IMR-90 (cell line): Measurements from ENCODE around the gene SRSF3. TPM values are rescaled to one million over a fixed set of nuclear protein-coding genes. Genes with fewer than 3 reads are reported as not detected.

ENCODE experiments used
- ATAC-seq: fragments of 200-7000 bp; cut with Tn5 transposase; 2 replicates; pipeline ENCODE4 v1.9.1; 2020; ENCODE audit warnings: low read depth, mild to moderate bottlenecking, moderate library complexity
- BruUV-seq: library from RNA; stranded (reverse); fragments of 400-500 nt; replicated peaks from 2 replicates; lab custom pipeline; 2021; lab: Mats Ljungman, UMichigan
- CTCF ChIA-PET: fragments of 300-600 bp; formaldehyde crosslinking; extraction: SDS; loops from one replicate; lab custom pipeline; 2021; ENCODE audit warnings: antibody characterized with exemption; lab: Yijun Ruan, JAX
- POLR2A ChIA-PET: fragments of 300-600 bp; sonication (Branson Sonifier 250); formaldehyde crosslinking; loops from one replicate; lab custom pipeline; 2022; ENCODE audit warnings: antibody characterized with exemption; ENCODE audit not compliant: unreplicated experiment; lab: Charles Lee
- DNase-seq: peaks from one replicate; pipeline ENCODE4 v3.0.0; 2013
- H2AFZ ChIP-seq: replicated peaks from 2 replicates; pipeline ENCODE3; 2013; ENCODE audit warnings: low read length, mild to moderate bottlenecking; ENCODE audit not compliant: poor library complexity
- H2AK5ac ChIP-seq: 2 replicates; pipeline ENCODE4 v1.6.1; 2013; ENCODE audit warnings: low read depth, low read length, inconsistent platforms
- H2AK9ac ChIP-seq: replicated peaks from 2 replicates; pipeline ENCODE3; 2013; ENCODE audit warnings: mild to moderate bottlenecking, low read depth, low read length, moderate library complexity; ENCODE audit not compliant: poor library complexity
- H2BK120ac ChIP-seq: 2 replicates; pipeline ENCODE4 v1.6.1; 2013; ENCODE audit warnings: low read depth, low read length, inconsistent platforms
- H2BK15ac ChIP-seq: 3 replicates; pipeline ENCODE4 v1.6.1; 2013; ENCODE audit warnings: low read depth, low read length, inconsistent platforms
- H2BK20ac ChIP-seq: 2 replicates; pipeline ENCODE4 v1.6.1; 2013; ENCODE audit warnings: low read depth, mild to moderate bottlenecking, inconsistent platforms, low read length, moderate library complexity
- H2BK5ac ChIP-seq: 2 replicates; pipeline ENCODE4 v1.6.1; 2013; ENCODE audit warnings: mild to moderate bottlenecking, low read depth, low read length, inconsistent platforms; ENCODE audit not compliant: poor library complexity, severe bottlenecking
- H3K14ac ChIP-seq: replicated peaks from 2 replicates; pipeline ENCODE4 v1.6.1; 2013; ENCODE audit warnings: low read depth, low read length, inconsistent platforms
- H3K18ac ChIP-seq: 2 replicates; pipeline ENCODE4 v1.6.1; 2013; ENCODE audit warnings: low read depth, low read length, control low read depth
- H3K23ac ChIP-seq: 2 replicates; pipeline ENCODE4 v1.6.1; 2013; ENCODE audit warnings: low read depth, low read length, inconsistent platforms
- H3K27ac ChIP-seq: 2 replicates; pipeline ENCODE4 v1.5.1; 2013; ENCODE audit warnings: mild to moderate bottlenecking, control low read depth, low read length; ENCODE audit not compliant: insufficient read depth
- H3K27me3 ChIP-seq: 2 replicates; pipeline ENCODE4 v1.6.1; 2013; ENCODE audit warnings: low read length; ENCODE audit not compliant: control insufficient read depth, insufficient read depth
- H3K36me3 ChIP-seq: 2 replicates; pipeline ENCODE4 v1.6.1; 2013; ENCODE audit warnings: low read length, mixed read lengths; ENCODE audit not compliant: control insufficient read depth, insufficient read depth
- H3K4ac ChIP-seq: 2 replicates; pipeline ENCODE4 v1.6.1; 2013; ENCODE audit warnings: low read depth, low read length, inconsistent platforms
- H3K4me1 ChIP-seq: 2 replicates; pipeline ENCODE4 v1.6.1; 2013; ENCODE audit warnings: low read length, mixed read lengths; ENCODE audit not compliant: control insufficient read depth, insufficient read depth
- H3K4me2 ChIP-seq: 2 replicates; pipeline ENCODE4 v1.6.1; 2013; ENCODE audit warnings: low read depth, mild to moderate bottlenecking, control low read depth, low read length, moderate library complexity
- H3K4me3 ChIP-seq: 2 replicates; pipeline ENCODE4 v1.5.1; 2013; ENCODE audit warnings: low read depth, mild to moderate bottlenecking, control low read depth, low read length, moderate library complexity; ENCODE audit not compliant: insufficient read depth
- H3K56ac ChIP-seq: 2 replicates; pipeline ENCODE4 v1.6.1; 2013; ENCODE audit warnings: low read length, inconsistent platforms; ENCODE audit not compliant: insufficient read depth; ENCODE audit errors: extremely low read depth
- H3K79me1 ChIP-seq, 2 experiments: 2 replicates each; pipeline ENCODE4 v1.6.1; 2013; ENCODE audit warnings: low read length in 2 of 2, inconsistent platforms in 1 of 2, low read depth in 1 of 2
- H3K9ac ChIP-seq: 2 replicates; pipeline ENCODE4 v1.6.1; 2013; ENCODE audit warnings: low read depth, low read length, control low read depth
- H3K9me1 ChIP-seq: 2 replicates; pipeline ENCODE4 v1.6.1; 2013; ENCODE audit warnings: low read length, inconsistent platforms; ENCODE audit not compliant: insufficient read depth
- H3K9me3 ChIP-seq: 2 replicates; pipeline ENCODE4 v1.6.1; 2013; ENCODE audit warnings: low read length; ENCODE audit not compliant: control insufficient read depth, insufficient read depth
- H4K20me1 ChIP-seq: 2 replicates; pipeline ENCODE4 v1.6.1; 2013; ENCODE audit warnings: low read length, inconsistent platforms; ENCODE audit not compliant: insufficient read depth
- H4K5ac ChIP-seq: 2 replicates; pipeline ENCODE4 v1.6.1; 2013; ENCODE audit warnings: mild to moderate bottlenecking, low read depth, low read length, control low read depth
- H4K8ac ChIP-seq, 2 experiments: 2 replicates each; pipeline ENCODE4 v1.6.1; 2013; ENCODE audit warnings: low read depth in 2 of 2, low read length in 2 of 2, control low read depth in 1 of 2, inconsistent platforms in 1 of 2
- H4K91ac ChIP-seq: 2 replicates; pipeline ENCODE4 v1.6.1; 2013; ENCODE audit warnings: low read depth, low read length, inconsistent platforms; ENCODE audit not compliant: insufficient read depth
- BHLHE40 ChIP-seq: fragments of 150-350 bp; IDR thresholded peaks from 2 replicates; pipeline ENCODE4 v1.6.1; 2016; ENCODE audit warnings: mild to moderate bottlenecking, low read depth, low read length
- CEBPB ChIP-seq: IDR thresholded peaks from 2 replicates; pipeline ENCODE4 v1.6.1; 2012; ENCODE audit warnings: low read depth, low read length, improper control_type of control experiment
- CHD1 ChIP-seq: IDR thresholded peaks from 2 replicates; pipeline ENCODE4 v1.6.1; 2012; ENCODE audit warnings: low read depth, low read length, improper control_type of control experiment
- CTCF ChIP-seq: conservative IDR thresholded peaks from 2 replicates; pipeline ENCODE4 v1.5.1; 2012; ENCODE audit warnings: mild to moderate bottlenecking, low read depth, low read length, improper control_type of control experiment
- ELK1 ChIP-seq: fragments of 150-350 bp; IDR thresholded peaks from 2 replicates; pipeline ENCODE4 v1.6.1; 2016; ENCODE audit warnings: low read depth, mild to moderate bottlenecking, low read length, moderate library complexity, borderline replicate concordance
- FOS ChIP-seq: fragments of 150-350 bp; IDR thresholded peaks from 2 replicates; pipeline ENCODE4 v1.6.1; 2016; ENCODE audit warnings: low read depth, low read length
- MAFK ChIP-seq: IDR thresholded peaks from 2 replicates; pipeline ENCODE4 v1.6.1; 2012; ENCODE audit warnings: low read depth, low read length, improper control_type of control experiment
- MAZ ChIP-seq: IDR thresholded peaks from 2 replicates; pipeline ENCODE4 v1.6.1; 2012; ENCODE audit warnings: low read depth, mild to moderate bottlenecking, low read length, improper control_type of control experiment, moderate library complexity, borderline replicate concordance
- MXI1 ChIP-seq: IDR thresholded peaks from 2 replicates; pipeline ENCODE4 v1.6.1; 2012; ENCODE audit warnings: low read depth, mild to moderate bottlenecking, low read length, moderate library complexity, borderline replicate concordance
- NFE2L2 ChIP-seq: fragments of 150-350 bp; IDR thresholded peaks from 2 replicates; pipeline ENCODE4 v1.6.1; 2016; ENCODE audit warnings: low read depth, mild to moderate bottlenecking, low read length
- POLR2A ChIP-seq: IDR thresholded peaks from 2 replicates; pipeline ENCODE4 v1.6.1; 2012; ENCODE audit warnings: mild to moderate bottlenecking, low read depth, low read length
- RAD21 ChIP-seq: IDR thresholded peaks from 2 replicates; pipeline ENCODE4 v1.6.1; 2012; ENCODE audit warnings: low read length, improper control_type of control experiment
- RCOR1 ChIP-seq: IDR thresholded peaks from 2 replicates; pipeline ENCODE4 v1.6.1; 2012; ENCODE audit warnings: mild to moderate bottlenecking, low read length, improper control_type of control experiment; ENCODE audit not compliant: insufficient replicate concordance
- RFX5 ChIP-seq: IDR thresholded peaks from 2 replicates; pipeline ENCODE4 v1.8.0; 2012; ENCODE audit warnings: low read depth, mild to moderate bottlenecking, low read length, moderate library complexity
- SMC3 ChIP-seq: fragments of 150-350 bp; IDR thresholded peaks from 2 replicates; pipeline ENCODE4 v1.6.1; 2016; ENCODE audit warnings: low read depth, mild to moderate bottlenecking, antibody characterized with exemption, low read length, moderate library complexity
- USF2 ChIP-seq: fragments of 150-350 bp; IDR thresholded peaks from 2 replicates; pipeline ENCODE4 v1.6.1; 2017; ENCODE audit warnings: mild to moderate bottlenecking, antibody characterized with exemption, low read length, low read depth
- WGBS, 2 experiments: methylation state at CpG; one replicate each; pipeline versions ENCODE4 v1.1.5 to v1.1.7; 2013; ENCODE audit warnings: missing lambda C conversion rate in 2 of 2; ENCODE audit not compliant: insufficient read length in 1 of 2; ENCODE audit errors: extremely low coverage in 2 of 2; 5-methylcytosine and 5-hydroxymethylcytosine counted together
- dilution Hi-C: fragments of 300-500 bp; cut with HindIII; formaldehyde crosslinking; loops from one replicate; pipeline ENCODE4 v1.14.3; 2018; ENCODE audit warnings: low sequenced_read_pairs; ENCODE audit not compliant: unreplicated experiment
- in situ Hi-C: fragments of 300-500 bp; cut with MboI; formaldehyde crosslinking; loops from 3 replicates; pipeline ENCODE4 v1.14.3; 2019; ENCODE audit warnings: low sequenced_read_pairs, inconsistent platforms, mixed read lengths
- intact Hi-C: fragments of 100-400 bp; cut with micrococcal nuclease; formaldehyde crosslinking; loops from 2 replicates; pipeline ENCODE4 v1.10.0; 2022
- polyA plus RNA-seq, 3 experiments: library from polyadenylated mRNA; depleted of rRNA; stranded (reverse); fragments of >200 nt; gene quantifications; 2 replicates each; pipeline ENCODE4 v1.2.3, GENCODE V29; 2012; ENCODE audit warnings: low replicate concordance in 1 of 3
- total RNA-seq: library from RNA; depleted of rRNA; stranded (reverse); fragments of >200 nt; gene quantifications from 2 replicates; pipeline ENCODE4 v1.2.3, GENCODE V29; 2012

Gene SRSF3
- total and polyA plus RNA-seq, 2 of the 4 experiments (the other 2 are of a cell fraction), result 237 to 297 TPM

- Histone ChIP-seq H2BK120ac (peak overlapping the region; percentile 89), H3K36me3 (no peaks in the 10 kb centered on the region), H3K14ac (peak overlapping the region; percentile 45; the same call in 1 of the 2 replicates), H3K4ac (peak overlapping the region; percentile 96), H3K27me3 (no peaks in the 10 kb centered on the region), H2BK15ac (peak overlapping the region; percentile 77; the same call in 2 of the 3 replicates), H2AFZ (no peak overlapping the region), H3K18ac (peak overlapping the region; percentile 29; the same call in 1 of the 2 replicates), H2BK5ac (peak overlapping the region; percentile 43), H3K9me3 (no peaks in the 10 kb centered on the region), H4K91ac (peak overlapping the region; percentile 85), H3K79me1 (peaks cover 4 to 18% of the 10 kb centered on the region in 2 experiments; a peak in 3 of 4 replicates), H2BK20ac (peak overlapping the region; percentile 97), H3K27ac (0 out of 2 replicates have a peak overlapping the region, but pooled peaks have one; percentile 7), H4K5ac (no peak overlapping the region; the same call in 1 of the 2 replicates), H2AK9ac (no peak overlapping the region), H3K4me1 (peaks cover 13% of the 10 kb centered on the region), H3K4me3 (no peak overlapping the region), H4K8ac (peak overlapping the region; percentile 10 to 61; a peak in 2 of 4 replicates), H3K23ac (peak overlapping the region; percentile 69), H3K9me1 (peaks cover 15% of the 10 kb centered on the region), H3K9ac (no peak overlapping the region), H3K56ac (peak overlapping the region; percentile 38; the same call in 1 of the 2 replicates), H2AK5ac (peak overlapping the region; percentile 99), H4K20me1 (no peaks in the 10 kb centered on the region), H3K4me2 (no peak overlapping the region)
- ChIA-PET CTCF (interaction anchor here (1.5 kb wide), 1 partner anchor 145 kb away, joined by 4 read pairs; no protein-coding TSS in a partner anchor), POLR2A (no interaction called here)
- no TSS peak for BruUV-seq
- no peak for DNase-seq
- intact Hi-C loops, result loop anchor here (5.0 kb wide), 1 partner anchor 46 kb away; no protein-coding TSS in a partner anchor
- no CpG with 5 or more reads among the region's 4 CpGs for WGBS, 2 experiments
- no peak for ATAC-seq
- in situ Hi-C loops, result no loop called here
- TF ChIP-seq FOS (no peak), POLR2A (no peak), RFX5 (no peak), USF2 (no peak), MAZ (no peak), ELK1 (no peak), CEBPB (no peak), NFE2L2 (no peak), RCOR1 (no peak), BHLHE40 (no peak), MXI1 (no peak), MAFK (no peak), CTCF (no peak), CHD1 (no peak), SMC3 (no peak), RAD21 (no peak)
- dilution Hi-C loops, result no loop called here
These were observed 15.7 kb upstream of the SRSF3 start for GRCh38 chr6:36578431-36578830.
